HG03469 (cell line): Measurements from ENCODE around the gene DALRD3.

Experiments used
- ATAC-seq: cut with Tn5 transposase; IDR thresholded peaks from one replicate; pipeline ENCODE4 v1.9.1; 2021; ENCODE audit warnings: mild to moderate bottlenecking, moderate library complexity, moderate number of reproducible peaks; ENCODE audit not compliant: unreplicated experiment

DALRD3 gene

GRCh38 chr3:48982686-48983085 lies 35.7 kb downstream of the DALRD3 start:
- ATAC-seq, result no peak

GRCh38 chr3:48982016-48982415 lies 36.4 kb downstream of the DALRD3 start:
- ATAC-seq, result no peak

GRCh38 chr3:48980295-48980694 lies 38.1 kb downstream of the DALRD3 start:
- ATAC-seq, result no peak

- ATAC-seq, result no peak
Observed at GRCh38 chr3:48979451-48979850, 38.9 kb downstream of the DALRD3 start.

- no peak for ATAC-seq
Observed at GRCh38 chr3:48974076-48974864, 44.1 kb downstream of the DALRD3 start.

- ATAC-seq, result no peak
Observed at GRCh38 chr3:48970586-48970985, 47.8 kb downstream of the DALRD3 start.

- ATAC-seq, result no peak
Observed at GRCh38 chr3:48966876-48967361, 51.5 kb downstream of the DALRD3 start.

GRCh38 chr3:48966367-48966766 lies 52.0 kb downstream of the DALRD3 start:
- no peak for ATAC-seq
